ENCODE data around the gene MICAL1. TPM values are rescaled to one million over a fixed set of nuclear protein-coding genes. Genes with fewer than 3 reads are reported as not detected.

The MICAL1 gene
- total and polyA plus RNA-seq, 2 donors from 2014 or later = 13.7 to 38.7 TPM

DNA sequence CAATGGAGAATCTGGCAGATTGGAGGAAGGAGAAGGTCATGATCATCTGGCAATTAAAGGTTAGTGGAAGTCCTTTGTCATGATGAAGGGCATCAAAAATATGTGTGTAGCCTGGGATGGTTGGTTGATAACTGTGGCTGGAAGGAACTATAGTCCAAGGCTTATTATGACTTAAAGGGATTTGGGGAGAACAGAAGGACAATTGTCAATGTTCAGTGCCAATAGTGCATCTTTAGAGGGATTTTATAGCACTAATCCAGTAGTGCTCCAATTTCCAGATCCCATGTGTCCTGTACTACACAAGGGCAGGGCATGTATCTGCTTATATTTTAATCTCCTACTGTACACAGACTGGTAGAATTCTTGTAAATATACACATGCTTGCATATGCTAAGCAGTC, 32.4 kb upstream of the MICAL1 start:
- Histone ChIP-seq H3K27ac (ENCODE audit: low read depth in 2 of 2, low read length in 2 of 2) (no peak overlapping the region), H3K9ac (ENCODE audit: low read length in 3 of 3) (no peak overlapping the region), H3K9me3 (ENCODE audit: control insufficient read depth in 2 of 3, insufficient read depth in 1 of 3, low read length in 3 of 3) (no peaks in the 10 kb centered on the region), H3K4me1 (ENCODE audit: control insufficient read depth in 2 of 3, insufficient read depth in 2 of 3, low read depth in 1 of 3, low read length in 3 of 3) (peaks cover 0 to 4% (median 0%) of the 10 kb centered on the region in 3 donors), H3K27me3 (ENCODE audit: control insufficient read depth, insufficient read depth, low read length) (no peaks in the 10 kb centered on the region), H3K36me3 (ENCODE audit: control insufficient read depth in 2 of 3, insufficient read depth in 3 of 3, low read length in 3 of 3) (no peaks in the 10 kb centered on the region), H3K4me3 (ENCODE audit: low read length in 3 of 3) (no peak overlapping the region)
- intact Hi-C loops (cut with DNase I) = no loop called here
- no peak for FAIRE-seq
- no peak for DNase-seq
- TF ChIP-seq, protein P1, sequence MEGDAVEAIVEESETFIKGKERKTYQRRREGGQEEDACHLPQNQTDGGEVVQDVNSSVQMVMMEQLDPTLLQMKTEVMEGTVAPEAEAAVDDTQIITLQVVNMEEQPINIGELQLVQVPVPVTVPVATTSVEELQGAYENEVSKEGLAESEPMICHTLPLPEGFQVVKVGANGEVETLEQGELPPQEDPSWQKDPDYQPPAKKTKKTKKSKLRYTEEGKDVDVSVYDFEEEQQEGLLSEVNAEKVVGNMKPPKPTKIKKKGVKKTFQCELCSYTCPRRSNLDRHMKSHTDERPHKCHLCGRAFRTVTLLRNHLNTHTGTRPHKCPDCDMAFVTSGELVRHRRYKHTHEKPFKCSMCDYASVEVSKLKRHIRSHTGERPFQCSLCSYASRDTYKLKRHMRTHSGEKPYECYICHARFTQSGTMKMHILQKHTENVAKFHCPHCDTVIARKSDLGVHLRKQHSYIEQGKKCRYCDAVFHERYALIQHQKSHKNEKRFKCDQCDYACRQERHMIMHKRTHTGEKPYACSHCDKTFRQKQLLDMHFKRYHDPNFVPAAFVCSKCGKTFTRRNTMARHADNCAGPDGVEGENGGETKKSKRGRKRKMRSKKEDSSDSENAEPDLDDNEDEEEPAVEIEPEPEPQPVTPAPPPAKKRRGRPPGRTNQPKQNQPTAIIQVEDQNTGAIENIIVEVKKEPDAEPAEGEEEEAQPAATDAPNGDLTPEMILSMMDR (IDR thresholded peaks at IDR 0.05; ENCODE audit: borderline replicate concordance, extremely low read depth, insufficient read depth) = no peak

DNA sequence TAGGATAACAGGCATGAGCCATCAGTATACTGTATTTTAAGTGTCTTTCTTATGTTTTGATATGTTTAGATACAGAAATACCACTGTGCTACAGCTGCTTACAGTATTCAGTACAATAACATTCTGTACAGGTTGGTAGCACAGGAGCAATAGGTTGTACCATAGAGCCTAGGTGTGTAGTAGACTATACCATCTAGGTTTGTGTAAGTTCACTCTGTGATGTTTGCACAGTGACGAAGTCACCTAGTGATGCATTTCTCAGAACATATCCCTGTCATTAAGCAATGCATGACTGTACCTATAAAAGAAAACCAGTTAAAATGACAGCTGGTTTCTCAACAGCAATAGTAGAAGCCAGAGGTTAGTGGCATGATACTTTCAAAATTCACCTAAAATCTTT, 30.5 kb upstream of the MICAL1 start:
- DNase-seq (no peak), FAIRE-seq (no peak)
- H3K36me3 ChIP-seq (ENCODE audit: control insufficient read depth in 2 of 3, insufficient read depth in 3 of 3, low read length in 3 of 3) = no peaks in the 10 kb centered on the region
- no peak overlapping the region for H3K27ac ChIP-seq (ENCODE audit: low read depth in 2 of 2, low read length in 2 of 2)
- peaks cover 1 to 10% (median 4%) of the 10 kb centered on the region in 3 donors for H3K4me1 ChIP-seq (ENCODE audit: control insufficient read depth in 2 of 3, insufficient read depth in 2 of 3, low read depth in 1 of 3, low read length in 3 of 3)
- intact Hi-C loops (cut with DNase I) = no loop called here
- H3K9me3 ChIP-seq (ENCODE audit: control insufficient read depth in 2 of 3, insufficient read depth in 1 of 3, low read length in 3 of 3) = no peaks in the 10 kb centered on the region
- TF ChIP-seq, protein P1 (IDR thresholded peaks at IDR 0.05; ENCODE audit: borderline replicate concordance, extremely low read depth, insufficient read depth) = no peak
- no peak overlapping the region for H3K4me3 ChIP-seq (ENCODE audit: low read length in 3 of 3)
- no peak overlapping the region for H3K9ac ChIP-seq (ENCODE audit: low read length in 3 of 3)
- H3K27me3 ChIP-seq (ENCODE audit: control insufficient read depth, insufficient read depth, low read length) = no peaks in the 10 kb centered on the region

DNA sequence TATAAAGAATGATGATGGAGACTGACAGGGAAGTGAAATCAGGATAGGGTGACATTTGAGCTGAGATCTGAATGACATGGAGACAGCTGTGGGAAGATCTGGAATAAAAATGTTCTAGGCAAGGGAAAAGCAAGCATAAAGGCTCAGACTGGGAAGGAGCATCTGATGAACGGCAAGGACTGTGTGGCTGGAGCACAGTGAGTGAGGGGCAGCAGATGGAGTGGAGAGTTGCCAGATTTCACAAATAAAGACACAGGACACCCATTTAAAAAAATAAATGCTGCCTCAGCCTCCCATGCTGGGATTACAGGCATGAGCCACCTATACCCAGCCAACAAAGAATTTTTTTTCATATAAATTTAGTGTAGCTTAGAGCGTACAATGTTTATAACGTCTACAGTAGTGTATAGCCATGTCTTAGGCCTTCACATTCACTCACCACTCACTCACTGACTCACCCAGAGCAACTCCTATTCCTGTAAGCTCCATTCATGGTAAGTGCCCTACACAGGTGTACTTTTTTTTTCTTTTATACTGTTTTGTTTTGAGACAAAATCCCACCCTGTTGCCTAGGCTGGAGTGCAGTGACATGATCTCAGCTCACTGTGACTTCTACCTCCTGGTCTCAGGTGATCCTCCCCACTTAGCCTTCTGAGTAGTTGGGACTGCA, 29.8 kb upstream of the MICAL1 start:
- H3K27ac ChIP-seq (ENCODE audit: low read depth in 2 of 2, low read length in 2 of 2) = no peak overlapping the region
- no peaks in the 10 kb centered on the region for H3K9me3 ChIP-seq (ENCODE audit: control insufficient read depth in 2 of 3, insufficient read depth in 1 of 3, low read length in 3 of 3)
- H3K4me3 ChIP-seq (ENCODE audit: low read length in 3 of 3) = no peak overlapping the region
- H3K27me3 ChIP-seq (ENCODE audit: control insufficient read depth, insufficient read depth, low read length) = no peaks in the 10 kb centered on the region
- no peak for FAIRE-seq
- H3K4me1 ChIP-seq (ENCODE audit: control insufficient read depth in 2 of 3, insufficient read depth in 2 of 3, low read depth in 1 of 3, low read length in 3 of 3) = peaks cover 0 to 17% (median 6%) of the 10 kb centered on the region in 3 donors
- no peak for DNase-seq
- no peaks in the 10 kb centered on the region for H3K36me3 ChIP-seq (ENCODE audit: control insufficient read depth in 2 of 3, insufficient read depth in 3 of 3, low read length in 3 of 3)
- intact Hi-C loops (cut with DNase I) = no loop called here
- no peak overlapping the region for H3K9ac ChIP-seq (ENCODE audit: low read length in 3 of 3)
- TF ChIP-seq, protein P1 (IDR thresholded peaks at IDR 0.05; ENCODE audit: borderline replicate concordance, extremely low read depth, insufficient read depth) = no peak
